D721Med (cell line): ENCODE results near the gene CTNNA3.

ENCODE experiments used
- DNase-seq: peaks from one replicate; pipeline ENCODE4 v3.0.0; 2011; ENCODE audit warnings: low spot score; ENCODE audit not compliant: insufficient read length
- FAIRE-seq: peaks from 2 replicates; lab custom pipeline; 2011; peaks lifted over from hg19 to GRCh38; lab: Jason Lieb, UNC
- CTCF ChIP-seq: IDR thresholded peaks from 2 replicates; pipeline ENCODE4 v1.5.1; 2012; ENCODE audit warnings: mild to moderate bottlenecking, control low read depth; ENCODE audit not compliant: insufficient read depth; ENCODE audit errors: missing control alignments

The CTNNA3 gene

GRCh38 chr10:66719483-66719882 is 976.5 kb downstream of the CTNNA3 start:
- FAIRE-seq (no peak), DNase-seq (no peak)
- TF ChIP-seq CTCF, result no peak

GRCh38 chr10:66717231-66717981 is 978.6 kb downstream of the CTNNA3 start:
- DNase-seq (no peak), FAIRE-seq (no peak)
- no peak for TF ChIP-seq CTCF

- TF ChIP-seq CTCF, result no peak
- no peak for DNase-seq
- FAIRE-seq, result no peak
These were observed 981.3 kb downstream of the CTNNA3 start for GRCh38 chr10:66714741-66715140.

- no peak for TF ChIP-seq CTCF
- FAIRE-seq (no peak), DNase-seq (no peak)
These were observed 982.6 kb downstream of the CTNNA3 start for GRCh38 chr10:66713387-66713786.

GRCh38 chr10:66698069-66698468 is 997.9 kb downstream of the CTNNA3 start:
- DNase-seq, result no peak
- no peak for TF ChIP-seq CTCF
- no peak for FAIRE-seq

GRCh38 chr10:66695046-66695445 is 1000.9 kb downstream of the CTNNA3 start:
- DNase-seq, result no peak
- no peak for FAIRE-seq
- no peak for TF ChIP-seq CTCF

- TF ChIP-seq CTCF, result no peak
- no peak for FAIRE-seq
These were observed 1011.4 kb downstream of the CTNNA3 start for GRCh38 chr10:66684581-66684980.

More at GRCh38 chr10:66684581-66684980, 1011.4 kb downstream of the CTNNA3 start:
- DNase-seq, result no peak
